Activated T-cell treated with anti-CD3 and anti-CD28 coated beads, Interleukin-2, amount 50 U/mL, for 24 hours (primary cell): Measurements from ENCODE around the gene CUBN.
"Not testable (repeated sequence)": the region's sequence is repeated elsewhere in the genome, so short reads cannot be mapped to it uniquely, and the experiment has no call there.

Experiments used
- DNase-seq: peaks from one replicate; pipeline ENCODE4 v3.0.0-alpha.2; 2020
- H3K27ac Mint-ChIP-seq: 2 replicates; pipeline ENCODE4 v1.8.0; 2020; ENCODE audit warnings: mild to moderate bottlenecking, mixed read lengths
- H3K27me3 Mint-ChIP-seq: 2 replicates; pipeline ENCODE4 v1.8.0; 2020; ENCODE audit warnings: mixed read lengths
- H3K36me3 Mint-ChIP-seq: 2 replicates; pipeline ENCODE4 v1.8.0; 2020; ENCODE audit warnings: low read depth, mixed read lengths
- H3K4me1 Mint-ChIP-seq: 2 replicates; pipeline ENCODE4 v1.8.0; 2020; ENCODE audit warnings: low read depth, mixed read lengths
- H3K4me3 Mint-ChIP-seq: 2 replicates; pipeline ENCODE4 v1.8.0; 2020; ENCODE audit warnings: mild to moderate bottlenecking, moderate library complexity, mixed read lengths
- H3K9me3 Mint-ChIP-seq: 2 replicates; pipeline ENCODE4 v1.8.0; 2020; ENCODE audit warnings: mixed read lengths

Gene CUBN

GRCh38 chr10:17125206-17125893 lies 4.3 kb downstream of the CUBN start:
- Mint-ChIP-seq H3K36me3 (peaks cover 12% of the 10 kb centered on the region), H3K9me3 (no peaks in the 10 kb centered on the region), H3K27me3 (no peaks in the 10 kb centered on the region), H3K4me1 (peaks cover 3% of the 10 kb centered on the region), H3K4me3 (no peak overlapping the region), H3K27ac (no peak overlapping the region)
- no peak for DNase-seq

GRCh38 chr10:17123961-17124360 lies 5.7 kb downstream of the CUBN start:
- H3K27me3 Mint-ChIP-seq = no peaks in the 10 kb centered on the region
- H3K9me3 Mint-ChIP-seq = no peaks in the 10 kb centered on the region
- H3K36me3 Mint-ChIP-seq = peaks cover 14% of the 10 kb centered on the region
- no peak overlapping the region for H3K27ac Mint-ChIP-seq
- peaks cover 3% of the 10 kb centered on the region for H3K4me1 Mint-ChIP-seq
- no peak overlapping the region for H3K4me3 Mint-ChIP-seq
- DNase-seq = no peak

- peaks cover 14% of the 10 kb centered on the region for H3K36me3 Mint-ChIP-seq
- peaks cover 3% of the 10 kb centered on the region for H3K4me1 Mint-ChIP-seq
- no peaks in the 10 kb centered on the region for H3K27me3 Mint-ChIP-seq
- no peak overlapping the region for H3K27ac Mint-ChIP-seq
- no peak overlapping the region for H3K4me3 Mint-ChIP-seq
- DNase-seq = no peak
- no peaks in the 10 kb centered on the region for H3K9me3 Mint-ChIP-seq
These were observed 6.6 kb downstream of the CUBN start for GRCh38 chr10:17122726-17123661.

- Mint-ChIP-seq H3K4me3 (no peak overlapping the region), H3K27me3 (no peaks in the 10 kb centered on the region), H3K36me3 (peaks cover 14% of the 10 kb centered on the region), H3K27ac (no peak overlapping the region), H3K4me1 (peaks cover 3% of the 10 kb centered on the region), H3K9me3 (no peaks in the 10 kb centered on the region)
- DNase-seq = no peak
These were observed 7.6 kb downstream of the CUBN start for GRCh38 chr10:17122052-17122451.

GRCh38 chr10:17120694-17121093 lies 8.9 kb downstream of the CUBN start:
- Mint-ChIP-seq H3K4me1 (peaks cover 3% of the 10 kb centered on the region), H3K9me3 (no peaks in the 10 kb centered on the region), H3K36me3 (peaks cover 14% of the 10 kb centered on the region), H3K27ac (no peak overlapping the region), H3K27me3 (no peaks in the 10 kb centered on the region), H3K4me3 (no peak overlapping the region)
- no peak for DNase-seq

GRCh38 chr10:17119845-17120244 lies 9.8 kb downstream of the CUBN start:
- Mint-ChIP-seq H3K4me1 (peaks cover 7% of the 10 kb centered on the region), H3K9me3 (no peaks in the 10 kb centered on the region), H3K27ac (no peak overlapping the region), H3K4me3 (no peak overlapping the region), H3K27me3 (no peaks in the 10 kb centered on the region), H3K36me3 (peaks cover 14% of the 10 kb centered on the region)
- DNase-seq = no peak

GRCh38 chr10:17116193-17116592 lies 13.4 kb downstream of the CUBN start:
- H3K27ac Mint-ChIP-seq = no peak overlapping the region
- peaks cover 11% of the 10 kb centered on the region for H3K36me3 Mint-ChIP-seq
- H3K4me1 Mint-ChIP-seq = peaks cover 4% of the 10 kb centered on the region
- H3K4me3 Mint-ChIP-seq = no peak overlapping the region
- no peaks in the 10 kb centered on the region for H3K27me3 Mint-ChIP-seq
- no peaks in the 10 kb centered on the region for H3K9me3 Mint-ChIP-seq
- DNase-seq = no peak

- no peaks in the 10 kb centered on the region for H3K27me3 Mint-ChIP-seq
- no peak overlapping the region for H3K4me3 Mint-ChIP-seq
- peaks cover 13% of the 10 kb centered on the region for H3K36me3 Mint-ChIP-seq
- H3K27ac Mint-ChIP-seq = no peak overlapping the region
- H3K9me3 Mint-ChIP-seq = no peaks in the 10 kb centered on the region
- peaks cover 4% of the 10 kb centered on the region for H3K4me1 Mint-ChIP-seq
- DNase-seq = no peak
These were observed 13.9 kb downstream of the CUBN start for GRCh38 chr10:17115683-17116082.

GRCh38 chr10:17114878-17115444 lies 14.7 kb downstream of the CUBN start:
- H3K9me3 Mint-ChIP-seq, H3K27me3 Mint-ChIP-seq, H3K36me3 Mint-ChIP-seq, H3K4me3 Mint-ChIP-seq, DNase-seq, H3K27ac Mint-ChIP-seq, H3K4me1 Mint-ChIP-seq: not testable (repeated sequence)

GRCh38 chr10:17113889-17114540 lies 15.6 kb downstream of the CUBN start:
- H3K27ac Mint-ChIP-seq = no peak overlapping the region
- no peaks in the 10 kb centered on the region for H3K27me3 Mint-ChIP-seq
- no peaks in the 10 kb centered on the region for H3K9me3 Mint-ChIP-seq
- H3K4me1 Mint-ChIP-seq = peaks cover 10% of the 10 kb centered on the region
- H3K36me3 Mint-ChIP-seq = peaks cover 13% of the 10 kb centered on the region
- H3K4me3 Mint-ChIP-seq = no peak overlapping the region
- DNase-seq = no peak

- peaks cover 13% of the 10 kb centered on the region for H3K36me3 Mint-ChIP-seq
- H3K9me3 Mint-ChIP-seq = no peaks in the 10 kb centered on the region
- H3K4me3 Mint-ChIP-seq = no peak overlapping the region
- H3K27ac Mint-ChIP-seq = no peak overlapping the region
- H3K4me1 Mint-ChIP-seq = peaks cover 10% of the 10 kb centered on the region
- no peaks in the 10 kb centered on the region for H3K27me3 Mint-ChIP-seq
- DNase-seq = no peak
These were observed 16.3 kb downstream of the CUBN start for GRCh38 chr10:17113346-17113745.

- no peak for DNase-seq
- Mint-ChIP-seq H3K27ac (no peak overlapping the region), H3K4me3 (no peak overlapping the region), H3K4me1 (peaks cover 10% of the 10 kb centered on the region), H3K36me3 (peaks cover 13% of the 10 kb centered on the region), H3K27me3 (no peaks in the 10 kb centered on the region), H3K9me3 (no peaks in the 10 kb centered on the region)
These were observed 17.0 kb downstream of the CUBN start for GRCh38 chr10:17112566-17112965.

- peaks cover 13% of the 10 kb centered on the region for H3K36me3 Mint-ChIP-seq
- no peak for DNase-seq
- H3K4me3 Mint-ChIP-seq = no peak overlapping the region
- H3K27ac Mint-ChIP-seq = peak overlapping the region; percentile 7
- no peaks in the 10 kb centered on the region for H3K9me3 Mint-ChIP-seq
- H3K4me1 Mint-ChIP-seq = peaks cover 6% of the 10 kb centered on the region
- no peaks in the 10 kb centered on the region for H3K27me3 Mint-ChIP-seq
These were observed 20.0 kb downstream of the CUBN start for GRCh38 chr10:17109475-17110207.

GRCh38 chr10:17109046-17109445 lies 20.6 kb downstream of the CUBN start:
- Mint-ChIP-seq H3K27me3 (no peaks in the 10 kb centered on the region), H3K27ac (peak overlapping the region; percentile 7), H3K9me3 (no peaks in the 10 kb centered on the region), H3K4me3 (no peak overlapping the region), H3K4me1 (peaks cover 6% of the 10 kb centered on the region), H3K36me3 (peaks cover 17% of the 10 kb centered on the region)
- DNase-seq = no peak
